ENCODE results near the gene TCTN2. TPM values are rescaled to one million over a fixed set of nuclear protein-coding genes. Genes with fewer than 3 reads are reported as not detected.

The TCTN2 gene
- total and polyA plus RNA-seq, 2 donors from 2014 or later: 12.5 to 31.6 TPM

GRCh38 chr12:123726244-123726643 is 55.3 kb downstream of the TCTN2 start:
- Histone ChIP-seq H3K4me3 (ENCODE audit: low read length in 3 of 3) (no peak overlapping the region), H3K9ac (ENCODE audit: low read length in 3 of 3) (no peak overlapping the region), H3K9me3 (ENCODE audit: control insufficient read depth in 2 of 3, insufficient read depth in 1 of 3, low read length in 3 of 3) (no peaks in the 10 kb centered on the region), H3K36me3 (ENCODE audit: control insufficient read depth in 2 of 3, insufficient read depth in 3 of 3, low read length in 3 of 3) (peaks cover 5 to 24% (median 16%) of the 10 kb centered on the region in 3 donors), H3K27ac (ENCODE audit: low read depth in 2 of 2, low read length in 2 of 2) (no peak overlapping the region), H3K4me1 (ENCODE audit: control insufficient read depth in 2 of 3, insufficient read depth in 2 of 3, low read depth in 1 of 3, low read length in 3 of 3) (no peaks in the 10 kb centered on the region), H3K27me3 (ENCODE audit: control insufficient read depth, insufficient read depth, low read length) (no peaks in the 10 kb centered on the region)
- TF ChIP-seq CTCF (IDR thresholded peaks at IDR 0.05; ENCODE audit: borderline replicate concordance, extremely low read depth, insufficient read depth): no peak
- intact Hi-C loops (cut with DNase I): no loop called here
- DNase-seq: no peak
- no peak for FAIRE-seq

GRCh38 chr12:123726962-123727361 is 56.0 kb downstream of the TCTN2 start:
- Histone ChIP-seq H3K36me3 (ENCODE audit: control insufficient read depth in 2 of 3, insufficient read depth in 3 of 3, low read length in 3 of 3) (peaks cover 5 to 22% (median 19%) of the 10 kb centered on the region in 3 donors), H3K9me3 (ENCODE audit: control insufficient read depth in 2 of 3, insufficient read depth in 1 of 3, low read length in 3 of 3) (no peaks in the 10 kb centered on the region), H3K27me3 (ENCODE audit: control insufficient read depth, insufficient read depth, low read length) (no peaks in the 10 kb centered on the region), H3K27ac (ENCODE audit: low read depth in 2 of 2, low read length in 2 of 2) (no peak overlapping the region), H3K9ac (ENCODE audit: low read length in 3 of 3) (no peak overlapping the region), H3K4me3 (ENCODE audit: low read length in 3 of 3) (no peak overlapping the region), H3K4me1 (ENCODE audit: control insufficient read depth in 2 of 3, insufficient read depth in 2 of 3, low read depth in 1 of 3, low read length in 3 of 3) (no peaks in the 10 kb centered on the region)
- FAIRE-seq: no peak
- no peak for DNase-seq
- TF ChIP-seq CTCF (IDR thresholded peaks at IDR 0.05; ENCODE audit: borderline replicate concordance, extremely low read depth, insufficient read depth): no peak
- intact Hi-C loops (cut with DNase I): no loop called here

- intact Hi-C loops (cut with DNase I): no loop called here
- FAIRE-seq: no peak
- peaks cover 5 to 21% (median 20%) of the 10 kb centered on the region in 3 donors for H3K36me3 ChIP-seq (ENCODE audit: control insufficient read depth in 2 of 3, insufficient read depth in 3 of 3, low read length in 3 of 3)
These were observed 57.0 kb downstream of the TCTN2 start for GRCh38 chr12:123727878-123728277.

More at GRCh38 chr12:123727878-123728277, 57.0 kb downstream of the TCTN2 start:
- DNase-seq: no peak
- Histone ChIP-seq H3K27ac (ENCODE audit: low read depth in 2 of 2, low read length in 2 of 2) (no peak overlapping the region), H3K9me3 (ENCODE audit: control insufficient read depth in 2 of 3, insufficient read depth in 1 of 3, low read length in 3 of 3) (no peaks in the 10 kb centered on the region), H3K27me3 (ENCODE audit: control insufficient read depth, insufficient read depth, low read length) (no peaks in the 10 kb centered on the region), H3K4me3 (ENCODE audit: low read length in 3 of 3) (no peak overlapping the region), H3K4me1 (ENCODE audit: control insufficient read depth in 2 of 3, insufficient read depth in 2 of 3, low read depth in 1 of 3, low read length in 3 of 3) (no peaks in the 10 kb centered on the region), H3K9ac (ENCODE audit: low read length in 3 of 3) (no peak overlapping the region)
- no peak for TF ChIP-seq CTCF (IDR thresholded peaks at IDR 0.05; ENCODE audit: borderline replicate concordance, extremely low read depth, insufficient read depth)

All from kidney (tissue), 14 donors.